HG03565 (cell line): Measurements from ENCODE around the gene ATP6V1B1.

Experiments used
- ATAC-seq: cut with Tn5 transposase; IDR thresholded peaks from one replicate; pipeline ENCODE4 v1.9.1; 2021; ENCODE audit warnings: mild to moderate bottlenecking, moderate library complexity; ENCODE audit not compliant: unreplicated experiment

ATP6V1B1 gene

GRCh38 chr2:70901227-70902066, 34.3 kb upstream of the ATP6V1B1 start:
- ATAC-seq, result no peak

GRCh38 chr2:70902067-70902442, 33.6 kb upstream of the ATP6V1B1 start:
- no peak for ATAC-seq

- ATAC-seq, result no peak
Observed at GRCh38 chr2:70902579-70902978, 33.1 kb upstream of the ATP6V1B1 start.

DNA sequence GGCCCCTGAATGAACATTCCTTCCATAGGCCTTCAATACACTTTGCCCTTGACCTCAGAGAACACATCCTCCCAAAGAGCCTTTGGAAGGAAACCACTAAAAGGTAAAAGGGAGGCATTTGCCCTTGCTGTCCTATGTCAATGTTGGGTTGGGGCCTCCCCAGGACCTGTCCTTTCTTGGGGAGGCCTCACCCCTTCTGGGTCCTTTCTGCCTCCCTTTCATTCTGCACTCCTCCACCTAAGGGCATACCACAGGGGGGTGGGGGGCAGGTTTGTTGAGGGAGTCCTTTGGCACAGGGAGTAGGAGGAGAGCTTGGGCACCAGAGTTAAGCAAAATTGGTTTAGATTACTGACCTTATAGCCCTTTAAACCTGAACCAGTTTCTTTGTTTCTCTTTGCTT, 32.5 kb upstream of the ATP6V1B1 start:
- no peak for ATAC-seq

DNA sequence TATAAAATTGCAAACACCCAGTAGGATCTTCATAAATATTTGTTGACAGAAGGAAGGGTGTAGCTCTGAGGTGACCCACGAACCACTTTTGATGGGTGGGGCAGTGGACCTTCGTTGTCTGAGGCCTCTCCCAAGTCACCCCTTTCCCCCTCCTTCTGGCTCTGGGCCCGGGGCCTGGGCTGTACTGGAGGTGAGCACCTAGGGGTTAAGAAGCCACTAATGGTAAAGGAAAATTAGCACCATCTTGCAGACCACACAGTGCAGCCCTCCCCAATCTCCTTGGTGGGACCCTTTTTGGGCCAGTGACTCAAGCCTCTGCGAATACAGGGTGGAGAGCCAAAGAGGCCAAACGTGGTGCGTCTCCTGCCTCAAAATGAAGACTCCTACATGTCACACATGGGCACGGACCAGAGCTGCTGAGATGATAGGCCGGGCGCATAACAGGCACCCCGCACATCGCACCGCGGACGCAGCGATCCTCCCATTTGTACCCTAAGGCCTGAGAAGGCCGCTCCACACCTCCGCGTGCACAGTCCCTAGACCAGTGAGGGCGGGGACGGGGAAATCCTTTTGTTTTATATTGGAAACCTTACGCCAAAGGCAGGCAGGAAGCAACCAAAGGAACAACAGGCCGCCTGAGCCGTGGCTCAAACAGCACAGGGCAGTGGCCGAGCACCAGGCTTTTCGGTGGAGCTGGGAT, 31.9 kb upstream of the ATP6V1B1 start:
- no peak for ATAC-seq

DNA sequence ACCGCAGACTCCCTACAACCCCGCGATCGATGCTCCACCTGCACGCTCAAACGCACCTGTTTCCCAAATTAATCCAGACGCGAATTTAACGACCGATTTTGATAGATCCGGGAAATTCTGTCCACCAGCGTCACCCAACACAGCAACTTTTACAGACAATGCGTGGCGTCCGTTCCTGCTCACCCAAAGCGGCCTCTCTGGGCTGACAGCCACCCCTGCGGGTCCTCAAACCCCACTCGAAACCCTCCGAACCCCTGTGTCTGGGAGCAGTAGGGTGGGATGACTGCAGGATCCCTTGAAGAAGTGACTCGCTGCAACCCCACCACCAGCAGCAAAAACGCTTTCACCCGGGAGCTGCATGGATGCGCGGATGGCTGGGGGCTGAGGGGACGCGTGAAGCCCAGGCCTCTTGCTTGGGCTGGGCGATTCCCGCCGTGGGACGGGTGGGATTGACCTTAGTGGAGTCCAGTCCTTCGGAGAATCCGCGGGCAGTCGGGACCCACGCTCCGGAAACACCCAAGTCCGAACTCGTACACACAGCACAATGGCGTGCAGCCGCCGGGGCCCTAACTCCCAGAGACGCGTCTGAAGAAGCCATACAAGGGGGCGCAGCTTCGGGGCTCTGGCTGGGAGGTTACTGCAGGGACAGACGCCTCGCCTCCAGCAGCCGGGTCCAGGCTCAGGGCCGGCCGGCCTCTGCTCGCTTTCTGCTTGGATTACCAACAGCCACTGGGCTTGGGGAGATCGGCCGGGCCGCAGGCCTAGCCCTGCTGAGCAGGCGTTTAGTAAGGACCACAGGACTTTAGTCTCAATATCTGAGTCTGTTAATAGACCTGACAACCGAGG, 31.1 kb upstream of the ATP6V1B1 start:
- ATAC-seq, result no peak

GRCh38 chr2:70905443-70906421, 30.0 kb upstream of the ATP6V1B1 start:
- ATAC-seq, result no peak

DNA sequence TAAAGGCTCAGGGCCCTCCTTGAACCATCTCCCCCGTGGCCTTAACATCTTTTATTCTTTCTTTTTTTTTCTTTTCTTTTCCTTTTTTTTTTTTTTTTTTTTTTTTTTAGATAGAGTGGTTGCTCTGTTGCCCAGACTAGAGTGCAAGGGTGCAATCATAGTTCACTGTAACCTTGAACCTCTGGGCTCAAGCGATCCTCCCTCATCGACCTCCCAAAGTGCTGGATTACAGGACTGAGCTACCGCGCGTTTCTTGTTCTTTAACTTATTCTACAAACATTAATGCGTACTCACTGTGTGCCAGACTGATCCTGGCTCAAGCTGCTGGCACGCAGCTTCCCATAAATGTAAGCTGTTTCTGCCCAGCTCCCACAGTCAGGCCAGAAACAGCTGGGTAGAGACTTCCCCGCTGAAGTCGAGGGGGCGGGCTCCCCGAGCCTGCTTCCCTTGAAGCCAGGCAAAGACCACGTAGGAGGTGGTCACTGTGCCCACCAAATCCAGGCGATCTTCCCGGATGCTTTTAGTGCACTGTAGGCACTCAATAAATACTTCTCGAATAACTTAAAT, 29.2 kb upstream of the ATP6V1B1 start:
- ATAC-seq, result no peak

- ATAC-seq, result no peak
Observed at GRCh38 chr2:70907130-70908057, 28.3 kb upstream of the ATP6V1B1 start.

DNA sequence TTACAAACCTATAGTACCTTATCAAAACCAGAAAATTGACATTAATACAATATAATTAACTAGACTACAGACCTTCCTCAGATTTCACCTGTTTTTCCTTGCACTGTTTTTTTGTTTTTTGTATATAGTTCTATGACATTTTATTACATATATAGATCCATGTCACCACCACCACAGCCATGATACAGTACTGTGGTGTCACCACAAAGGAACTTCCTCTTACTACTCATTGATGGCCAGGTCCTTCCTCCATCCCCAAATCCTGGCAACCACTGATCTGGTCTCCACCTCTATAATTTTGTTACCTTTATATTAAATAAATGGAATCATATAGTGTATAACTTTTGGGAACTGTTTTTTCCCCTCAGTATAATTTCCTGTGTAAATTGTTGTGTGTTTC, 19.4 kb upstream of the ATP6V1B1 start:
- no peak for ATAC-seq

DNA sequence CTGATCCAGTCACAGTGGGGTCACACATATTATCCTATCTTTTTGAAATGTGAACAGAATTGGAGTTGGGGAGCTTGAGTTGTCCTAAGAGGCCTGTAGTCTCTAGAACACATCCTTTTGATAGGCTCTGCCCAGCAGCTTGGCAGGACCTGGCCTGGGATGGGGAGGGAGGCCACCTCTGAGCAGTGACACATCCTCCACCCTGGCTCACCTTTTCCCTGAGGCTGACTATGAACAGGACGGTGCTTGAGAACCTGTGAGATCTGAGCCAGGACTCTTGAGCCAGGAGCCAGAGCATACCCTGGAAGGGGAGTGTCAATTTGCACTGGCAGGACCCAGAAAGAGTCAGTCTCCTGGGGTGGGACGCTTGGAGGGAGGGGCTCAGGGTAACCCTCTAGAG, 17.7 kb upstream of the ATP6V1B1 start:
- no peak for ATAC-seq

GRCh38 chr2:70919672-70920366, 15.9 kb upstream of the ATP6V1B1 start:
- no peak for ATAC-seq

GRCh38 chr2:70920367-70920715, 15.4 kb upstream of the ATP6V1B1 start:
- no peak for ATAC-seq

- no peak for ATAC-seq
Observed at GRCh38 chr2:70921031-70921430, 14.7 kb upstream of the ATP6V1B1 start.

DNA sequence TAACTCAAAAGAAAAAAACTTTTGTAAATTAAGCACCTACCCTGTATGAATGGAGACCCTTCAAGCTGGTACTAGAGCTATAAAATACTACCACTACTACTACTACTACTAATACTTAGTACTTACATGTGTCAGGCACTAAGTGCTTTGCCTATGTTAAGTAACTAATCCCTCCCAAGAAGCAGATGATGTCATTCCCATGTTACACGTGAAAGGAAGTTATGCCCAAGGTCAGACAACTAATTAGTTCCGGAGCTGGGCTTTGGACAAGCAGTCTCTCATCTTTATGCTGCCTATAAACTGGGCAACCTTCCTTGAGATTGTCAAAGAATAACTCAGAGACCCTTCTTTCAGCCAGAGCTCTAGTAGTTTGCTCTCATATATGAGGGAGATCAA, 13.9 kb upstream of the ATP6V1B1 start:
- no peak for ATAC-seq

GRCh38 chr2:70922235-70923234, 13.2 kb upstream of the ATP6V1B1 start:
- no peak for ATAC-seq

DNA sequence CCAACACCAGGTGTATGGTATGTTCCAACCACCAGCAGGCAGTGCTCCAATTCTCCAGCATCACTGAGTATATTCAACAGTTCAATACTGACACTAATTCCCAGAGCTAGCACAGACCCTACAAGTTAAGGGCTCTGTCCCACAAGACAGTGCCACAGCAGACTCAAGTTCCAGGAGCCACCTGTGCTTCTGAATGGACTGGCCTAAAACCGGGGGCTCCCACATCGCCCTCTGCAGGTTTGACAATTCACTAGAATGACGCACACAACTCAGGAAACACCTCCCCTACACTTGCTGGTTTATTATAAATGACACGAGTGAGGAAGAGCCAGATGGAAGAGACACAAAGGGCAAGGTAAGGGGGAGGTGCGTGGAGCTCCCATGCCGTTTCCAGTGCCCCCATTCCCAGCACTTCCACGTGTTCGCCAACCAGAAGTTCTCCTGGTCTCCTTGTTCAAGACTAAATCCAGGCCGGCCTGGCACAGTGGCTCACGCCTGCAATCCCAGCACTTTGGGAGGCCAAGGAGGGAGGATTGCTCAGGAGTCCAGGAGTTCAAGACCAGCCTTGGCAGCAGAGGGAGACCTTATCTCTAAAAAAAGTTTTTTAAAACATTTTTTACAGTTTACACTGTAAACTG, 12.2 kb upstream of the ATP6V1B1 start:
- ATAC-seq, result no peak
